Panc1 (cell line): ENCODE data around the gene ZNF684.

Source experiments
- TF ChIP-seq, protein P1 (sequence below): fragments of 450-650 bp; IDR thresholded peaks from 2 replicates; pipeline ENCODE4 v1.5.1; 2017; ENCODE audit warnings: mild to moderate bottlenecking
- TF ChIP-seq, protein P2 (sequence below), 2 experiments: IDR thresholded peaks; 2 replicates each; pipeline ENCODE4 v1.6.1; 2011 to 2012; ENCODE audit warnings: low read depth in 2 of 2, control low read depth in 1 of 2, low read length in 1 of 2, mild to moderate bottlenecking in 1 of 2, moderate library complexity in 1 of 2; ENCODE audit not compliant: insufficient read depth in 1 of 2

DNA sequence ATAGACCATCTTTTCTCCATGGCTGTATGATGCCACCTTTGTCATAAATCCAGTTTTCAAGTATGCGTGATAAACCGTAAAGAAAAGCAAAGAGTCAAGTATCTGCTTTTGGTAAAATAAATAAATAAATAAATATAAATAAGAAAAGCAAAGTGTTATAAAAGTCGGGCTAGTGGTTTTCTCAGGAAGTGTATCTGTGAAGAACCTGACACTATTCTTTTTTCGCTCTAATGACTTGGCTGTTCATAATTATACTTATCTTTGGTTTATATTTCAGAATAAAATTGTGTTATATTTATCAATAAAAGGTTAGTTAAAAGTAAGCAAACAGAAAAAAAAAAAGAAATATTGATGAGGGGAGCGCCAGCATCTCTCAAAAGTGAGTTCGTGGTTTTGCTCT lies 23.5 kb upstream of the ZNF684 start:
- TF ChIP-seq, protein P1, sequence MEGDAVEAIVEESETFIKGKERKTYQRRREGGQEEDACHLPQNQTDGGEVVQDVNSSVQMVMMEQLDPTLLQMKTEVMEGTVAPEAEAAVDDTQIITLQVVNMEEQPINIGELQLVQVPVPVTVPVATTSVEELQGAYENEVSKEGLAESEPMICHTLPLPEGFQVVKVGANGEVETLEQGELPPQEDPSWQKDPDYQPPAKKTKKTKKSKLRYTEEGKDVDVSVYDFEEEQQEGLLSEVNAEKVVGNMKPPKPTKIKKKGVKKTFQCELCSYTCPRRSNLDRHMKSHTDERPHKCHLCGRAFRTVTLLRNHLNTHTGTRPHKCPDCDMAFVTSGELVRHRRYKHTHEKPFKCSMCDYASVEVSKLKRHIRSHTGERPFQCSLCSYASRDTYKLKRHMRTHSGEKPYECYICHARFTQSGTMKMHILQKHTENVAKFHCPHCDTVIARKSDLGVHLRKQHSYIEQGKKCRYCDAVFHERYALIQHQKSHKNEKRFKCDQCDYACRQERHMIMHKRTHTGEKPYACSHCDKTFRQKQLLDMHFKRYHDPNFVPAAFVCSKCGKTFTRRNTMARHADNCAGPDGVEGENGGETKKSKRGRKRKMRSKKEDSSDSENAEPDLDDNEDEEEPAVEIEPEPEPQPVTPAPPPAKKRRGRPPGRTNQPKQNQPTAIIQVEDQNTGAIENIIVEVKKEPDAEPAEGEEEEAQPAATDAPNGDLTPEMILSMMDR, result no peak
- TF ChIP-seq, protein P2, sequence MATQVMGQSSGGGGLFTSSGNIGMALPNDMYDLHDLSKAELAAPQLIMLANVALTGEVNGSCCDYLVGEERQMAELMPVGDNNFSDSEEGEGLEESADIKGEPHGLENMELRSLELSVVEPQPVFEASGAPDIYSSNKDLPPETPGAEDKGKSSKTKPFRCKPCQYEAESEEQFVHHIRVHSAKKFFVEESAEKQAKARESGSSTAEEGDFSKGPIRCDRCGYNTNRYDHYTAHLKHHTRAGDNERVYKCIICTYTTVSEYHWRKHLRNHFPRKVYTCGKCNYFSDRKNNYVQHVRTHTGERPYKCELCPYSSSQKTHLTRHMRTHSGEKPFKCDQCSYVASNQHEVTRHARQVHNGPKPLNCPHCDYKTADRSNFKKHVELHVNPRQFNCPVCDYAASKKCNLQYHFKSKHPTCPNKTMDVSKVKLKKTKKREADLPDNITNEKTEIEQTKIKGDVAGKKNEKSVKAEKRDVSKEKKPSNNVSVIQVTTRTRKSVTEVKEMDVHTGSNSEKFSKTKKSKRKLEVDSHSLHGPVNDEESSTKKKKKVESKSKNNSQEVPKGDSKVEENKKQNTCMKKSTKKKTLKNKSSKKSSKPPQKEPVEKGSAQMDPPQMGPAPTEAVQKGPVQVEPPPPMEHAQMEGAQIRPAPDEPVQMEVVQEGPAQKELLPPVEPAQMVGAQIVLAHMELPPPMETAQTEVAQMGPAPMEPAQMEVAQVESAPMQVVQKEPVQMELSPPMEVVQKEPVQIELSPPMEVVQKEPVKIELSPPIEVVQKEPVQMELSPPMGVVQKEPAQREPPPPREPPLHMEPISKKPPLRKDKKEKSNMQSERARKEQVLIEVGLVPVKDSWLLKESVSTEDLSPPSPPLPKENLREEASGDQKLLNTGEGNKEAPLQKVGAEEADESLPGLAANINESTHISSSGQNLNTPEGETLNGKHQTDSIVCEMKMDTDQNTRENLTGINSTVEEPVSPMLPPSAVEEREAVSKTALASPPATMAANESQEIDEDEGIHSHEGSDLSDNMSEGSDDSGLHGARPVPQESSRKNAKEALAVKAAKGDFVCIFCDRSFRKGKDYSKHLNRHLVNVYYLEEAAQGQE (IDR thresholded peaks at IDR 0.05; ENCODE audit: insufficient read depth in 1 of 2, low read depth in 2 of 2, low read length in 1 of 2), result no peak
